ENCODE results near the gene CHMP6. TPM values are rescaled to one million over a fixed set of nuclear protein-coding genes. Genes with fewer than 3 reads are reported as not detected.
A peak's percentile ranks its signal among the peaks of the same experiment; 100 is the strongest.

Gene CHMP6
- total and polyA plus RNA-seq, 9 of the 15 experiments (the other 6 are each of a cell fraction or from before 2014, with no cell fraction given), result 0.25 to 30.4 (median 13.4) TPM

GRCh38 chr17:81003711-81004475 is 12.3 kb downstream of the CHMP6 start (continued):
- TF ChIP-seq TAF1 (IDR thresholded peaks at IDR 0.05; ENCODE audit: control insufficient read depth, extremely low read depth, insufficient read depth, low read length, severe bottlenecking) (no peak), JUNB (CRISPR knock-in tag; conservative IDR thresholded peaks at IDR 0.05) (no peak), MYC (IDR thresholded peaks at IDR 0.05; ENCODE audit: low read depth, low read length) (0 out of 2 replicates have a peak, but pooled peaks have one; percentile 20), MYC (CRISPR knock-in tag; IDR thresholded peaks at IDR 0.05; ENCODE audit: borderline replicate concordance, low read depth) (no peak), HIVEP1 (CRISPR knock-in tag; IDR thresholded peaks at IDR 0.05) (no peak), ZNF146 (CRISPR knock-in tag; IDR thresholded peaks at IDR 0.05; ENCODE audit: unreplicated experiment) (peak; percentile 99), ZNF583 (CRISPR knock-in tag; IDR thresholded peaks at IDR 0.05) (no peak), CXXC5 (CRISPR knock-in tag; IDR thresholded peaks at IDR 0.05) (peak; percentile 17; the same call in 1 of the 2 replicates), CBX2 (IDR thresholded peaks at IDR 0.05; ENCODE audit: insufficient read depth, low read length, poor library complexity, severe bottlenecking) (no peak), VEZF1 (CRISPR knock-in tag; IDR thresholded peaks at IDR 0.05) (peak; percentile 30; the same call in 1 of the 2 replicates), POLR2A (conservative IDR thresholded peaks at IDR 0.05) (no peak), ZNF282 (CRISPR knock-in tag; IDR thresholded peaks at IDR 0.05) (no peak), ZNF830 (CRISPR knock-in tag; IDR thresholded peaks at IDR 0.05) (0 out of 2 replicates have a peak, but pooled peaks have one; percentile 45), ZNF124 (CRISPR knock-in tag; IDR thresholded peaks at IDR 0.05) (no peak), REST (IDR thresholded peaks at IDR 0.05; ENCODE audit: borderline replicate concordance) (peak; percentile 23; the same call in 1 of the 2 replicates), REST (CRISPR knock-in tag; IDR thresholded peaks at IDR 0.05; ENCODE audit: low read depth) (no peak), ZNF23 (CRISPR knock-in tag; IDR thresholded peaks at IDR 0.05) (no peak), ZNF696 (CRISPR knock-in tag; conservative IDR thresholded peaks at IDR 0.05) (no peak), CBX8 (IDR thresholded peaks at IDR 0.05; ENCODE audit: borderline replicate concordance, extremely low read depth, low read depth, low read length, poor library complexity, severe bottlenecking) (no peak)
